Keratinocyte (primary cell): ENCODE data around the gene ANKZF1.

Source experiments
- CTCF ChIP-seq, 3 experiments: IDR thresholded peaks in 1 of 3; conservative IDR thresholded peaks in 1 of 3; optimal IDR thresholded peaks in 1 of 3; 2 replicates in 2 of 3; 3 replicates in 1 of 3; pipeline versions ENCODE3 to v1.5.1; 2011; ENCODE audit warnings: low read length in 3 of 3, mild to moderate bottlenecking in 3 of 3, moderate library complexity in 2 of 3, control low read depth in 1 of 3, inconsistent platforms in 1 of 3; ENCODE audit not compliant: insufficient read depth in 2 of 3; ENCODE audit errors: extremely low read depth in 1 of 3
- EZH2 ChIP-seq: IDR thresholded peaks from one replicate; pipeline ENCODE4 v1.6.1; 2012; ENCODE audit warnings: inconsistent platforms, mild to moderate bottlenecking, low read length, moderate library complexity

- no peak for TF ChIP-seq EZH2
- TF ChIP-seq CTCF (optimal IDR thresholded peaks at IDR 0.05 in 1 of 3, IDR thresholded peaks at IDR 0.05 in 1 of 3, conservative IDR thresholded peaks at IDR 0.05 in 1 of 3; ENCODE audit: extremely low read depth in 1 of 3, insufficient read depth in 2 of 3, low read length in 3 of 3): no peak
Measured at GRCh38 chr2:219230059-219230540, 494 bp downstream of the ANKZF1 start.
